HuH-7 (cell line): Measurements from ENCODE around the gene CCNK.

ENCODE experiments used
- DNase-seq: peaks from one replicate; pipeline ENCODE4 v3.0.0; 2011; ENCODE audit warnings: low spot score

Gene CCNK

DNA sequence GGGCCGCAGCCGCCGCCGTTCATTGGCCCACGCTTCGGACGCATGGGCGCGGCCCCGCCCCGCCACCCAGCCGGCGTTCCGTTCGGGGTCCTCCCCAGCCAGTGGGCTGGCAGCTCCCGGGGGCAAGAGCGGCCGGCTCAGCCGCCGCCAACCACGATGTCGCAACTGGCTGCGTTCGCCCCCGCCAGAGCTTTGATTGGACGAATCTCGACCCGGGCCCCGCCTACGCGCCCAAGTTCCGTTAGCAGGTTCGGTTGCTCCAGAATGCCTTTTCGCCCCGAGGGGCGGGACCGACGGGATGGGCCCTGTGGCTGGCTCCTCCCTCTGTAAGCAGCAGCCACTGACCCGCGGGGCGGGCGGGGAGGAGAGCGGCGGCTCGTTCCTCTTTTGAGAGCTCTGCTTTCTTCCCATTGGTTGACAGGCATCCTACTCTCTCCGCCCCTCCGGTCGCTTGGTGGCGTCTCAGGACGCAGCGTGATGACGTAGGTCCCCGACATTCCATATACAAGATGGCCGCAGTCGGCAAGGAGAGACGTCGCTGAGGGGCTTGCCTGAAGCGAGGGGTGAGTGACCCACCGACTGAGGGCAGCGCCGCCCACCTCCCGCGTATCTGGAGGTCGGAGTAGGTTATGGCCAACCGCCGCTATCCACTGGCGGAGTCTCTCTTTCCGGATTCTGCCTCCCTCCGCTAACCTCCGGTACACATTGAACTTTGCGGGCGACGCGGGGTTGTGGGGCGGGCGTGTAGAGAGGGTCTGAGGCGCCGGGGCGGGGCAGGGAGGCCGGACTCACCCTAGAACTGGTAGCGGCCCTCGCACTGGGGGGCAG lies at the start of gene CCNK:
Gene CCNK, plus strand, starts transcription at position 493 of the 828 bp plus-strand sequence. CDS start 11,269 bp downstream, outside the sequence.
- peak; percentile 93 for DNase-seq

GRCh38 chr14:99431986-99432385 lies 49.2 kb upstream of the CCNK start:
- no peak for DNase-seq

GRCh38 chr14:99432485-99432884 lies 48.7 kb upstream of the CCNK start:
- no peak for DNase-seq

- DNase-seq, result no peak
These were observed 45.9 kb upstream of the CCNK start for GRCh38 chr14:99435327-99435726.

- DNase-seq, result no peak
These were observed 44.7 kb upstream of the CCNK start for GRCh38 chr14:99436247-99437180.

- DNase-seq, result no peak
These were observed 43.5 kb upstream of the CCNK start for GRCh38 chr14:99437706-99438105.

DNA sequence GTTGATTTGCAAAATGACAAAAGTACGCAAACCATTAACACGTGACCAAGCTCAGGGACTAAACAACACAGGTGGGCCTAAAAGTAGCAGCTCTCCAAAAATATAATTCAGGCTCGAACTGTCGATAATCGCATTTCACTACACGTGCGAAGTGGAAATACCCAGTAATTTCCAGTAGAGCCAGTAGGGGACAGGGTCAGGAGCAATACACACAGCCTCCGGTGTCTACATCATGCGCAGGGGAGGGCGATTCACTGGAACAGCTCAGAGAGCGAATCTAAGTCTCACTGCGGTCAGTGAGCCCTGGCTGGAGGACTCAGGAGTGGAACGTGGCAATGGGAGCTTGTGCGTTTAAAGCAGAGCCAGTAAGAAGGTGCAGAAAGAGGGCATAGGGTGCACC lies 40.9 kb upstream of the CCNK start:
- DNase-seq, result no peak

DNA sequence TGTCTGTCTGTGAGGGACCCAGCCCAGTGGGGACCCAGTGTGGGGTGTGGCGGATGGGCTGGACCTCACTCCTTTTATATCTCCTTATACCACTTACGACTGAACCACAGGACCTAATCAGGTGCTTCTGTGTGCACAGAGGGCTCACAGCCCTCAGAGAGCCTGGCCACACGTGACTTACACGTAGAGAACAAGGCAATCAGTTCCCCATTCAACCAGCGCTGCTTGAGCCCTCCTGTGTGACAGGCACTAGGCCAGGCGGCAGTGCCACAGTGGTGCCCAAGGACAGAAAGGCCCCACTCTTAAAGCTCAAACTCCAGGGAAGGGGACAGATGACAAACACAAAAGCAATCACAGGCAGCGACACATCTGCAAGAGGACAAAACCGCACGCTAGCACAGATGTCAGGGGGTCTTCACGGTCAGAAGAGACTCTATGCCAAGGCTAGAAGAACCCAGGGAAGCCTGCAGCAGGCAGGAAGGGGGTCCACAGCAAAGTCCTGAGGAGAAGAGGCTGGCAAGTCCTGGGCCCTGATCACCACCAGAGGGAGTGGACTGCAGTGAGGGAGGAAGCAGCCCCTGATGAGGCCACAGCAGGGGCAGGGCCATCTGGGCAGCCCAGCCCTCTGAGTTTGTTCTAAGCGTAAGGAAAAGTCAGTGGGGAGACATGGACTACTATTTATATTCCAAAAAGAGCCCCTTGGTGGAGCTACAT lies 39.9 kb upstream of the CCNK start:
- DNase-seq, result no peak

GRCh38 chr14:99441918-99442317 lies 39.3 kb upstream of the CCNK start:
- no peak for DNase-seq

- DNase-seq, result no peak
These were observed 35.3 kb upstream of the CCNK start for GRCh38 chr14:99445931-99446330.

DNA sequence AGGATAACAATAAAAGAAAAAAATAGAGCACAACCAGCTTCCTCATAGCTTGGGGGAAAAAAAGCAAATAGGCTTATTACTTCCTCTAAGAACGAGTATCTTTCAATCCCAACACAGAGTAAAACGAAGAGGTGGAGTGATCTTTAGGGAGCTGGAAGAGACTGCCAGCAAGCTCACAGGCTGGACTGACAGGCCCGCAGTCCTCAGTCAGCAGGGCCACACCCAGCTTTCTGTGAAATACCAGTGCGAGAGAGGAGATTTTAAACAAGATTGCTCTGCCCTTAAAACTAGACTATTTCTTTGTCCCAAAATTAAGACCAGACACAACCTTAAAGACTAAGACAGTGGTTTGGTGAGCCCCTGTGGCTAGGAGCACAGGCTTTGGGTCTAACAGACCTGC lies 33.5 kb upstream of the CCNK start:
- no peak for DNase-seq

DNA sequence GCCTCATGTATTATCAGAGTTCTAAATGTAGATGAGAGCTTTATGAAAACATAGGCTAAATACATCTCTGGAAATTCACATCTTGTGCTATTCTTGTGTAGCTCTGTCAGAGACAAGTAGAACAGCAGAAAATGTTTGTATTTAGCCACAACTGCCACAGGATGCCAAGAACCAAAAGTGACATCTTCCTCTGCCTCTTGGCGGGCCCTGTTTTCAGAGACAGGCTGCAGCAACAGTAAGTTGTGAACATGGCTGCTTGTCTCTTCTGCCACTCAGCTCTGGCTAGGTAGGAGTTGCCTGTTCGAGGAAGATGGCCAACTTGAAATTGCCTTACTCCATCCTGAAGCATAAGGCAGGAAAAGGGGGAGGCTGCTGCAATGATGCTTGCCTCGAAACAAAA lies 30.9 kb upstream of the CCNK start:
- DNase-seq, result no peak

DNA sequence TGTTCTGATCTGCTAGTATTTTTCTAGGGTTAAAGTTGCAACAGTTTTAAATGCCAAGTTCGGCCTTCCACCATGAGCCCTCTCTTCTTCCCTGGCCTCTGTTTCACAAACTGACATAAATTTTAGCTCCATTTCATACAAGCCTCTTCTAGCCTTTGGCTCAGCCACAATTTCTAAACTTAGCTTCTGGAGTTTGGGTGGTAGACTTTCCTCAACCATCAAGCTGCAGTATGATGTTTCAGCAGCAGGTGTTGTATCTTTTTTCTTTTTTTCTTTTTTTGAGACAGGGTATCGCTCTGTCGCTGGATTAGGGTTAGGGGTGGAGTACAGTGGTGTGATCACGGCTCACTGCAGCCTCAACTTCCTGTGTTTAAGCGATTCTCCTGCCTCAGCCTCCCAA lies 30.0 kb upstream of the CCNK start:
- no peak for DNase-seq

DNA sequence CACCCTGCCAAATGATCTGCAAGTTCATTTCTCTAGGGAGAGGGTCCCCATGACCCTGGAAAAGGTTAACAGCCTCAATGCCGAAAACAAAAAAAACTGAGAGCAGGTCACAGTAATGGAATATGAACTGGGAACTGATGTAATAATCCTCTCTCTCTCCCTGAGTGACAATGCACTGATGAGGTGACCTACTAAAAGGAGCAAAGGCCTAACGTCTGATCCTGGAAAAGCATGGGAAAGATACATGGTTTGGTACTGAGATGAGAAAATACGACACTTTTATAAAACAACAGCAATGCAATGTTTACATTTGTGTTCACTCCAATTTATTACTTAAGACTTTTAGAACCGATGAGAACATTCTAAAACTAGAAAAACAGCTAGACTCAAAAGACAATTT lies 28.2 kb upstream of the CCNK start:
- no peak for DNase-seq

DNA sequence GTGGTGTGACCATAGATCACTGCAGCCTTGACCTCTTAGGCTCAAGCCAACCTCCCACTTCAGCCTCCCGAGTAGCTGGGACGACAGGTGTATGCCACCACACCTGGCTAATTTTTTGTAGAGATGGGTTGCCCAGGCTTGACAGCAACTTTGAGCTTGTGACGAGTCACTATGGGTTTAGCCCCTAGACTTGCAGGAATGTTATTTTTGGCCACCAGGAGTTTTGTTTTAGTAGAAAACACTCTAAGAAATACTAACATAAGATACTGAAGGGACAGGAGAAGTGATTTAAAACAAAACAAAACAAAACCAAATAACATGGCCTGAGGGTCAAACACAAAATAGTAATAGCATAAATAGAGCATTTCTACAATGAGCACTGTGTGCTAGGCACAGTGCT lies 27.0 kb upstream of the CCNK start:
- DNase-seq, result no peak

GRCh38 chr14:99459481-99460100 lies 21.6 kb upstream of the CCNK start:
- no peak for DNase-seq

GRCh38 chr14:99460793-99461192 lies 20.4 kb upstream of the CCNK start:
- DNase-seq, result no peak

DNA sequence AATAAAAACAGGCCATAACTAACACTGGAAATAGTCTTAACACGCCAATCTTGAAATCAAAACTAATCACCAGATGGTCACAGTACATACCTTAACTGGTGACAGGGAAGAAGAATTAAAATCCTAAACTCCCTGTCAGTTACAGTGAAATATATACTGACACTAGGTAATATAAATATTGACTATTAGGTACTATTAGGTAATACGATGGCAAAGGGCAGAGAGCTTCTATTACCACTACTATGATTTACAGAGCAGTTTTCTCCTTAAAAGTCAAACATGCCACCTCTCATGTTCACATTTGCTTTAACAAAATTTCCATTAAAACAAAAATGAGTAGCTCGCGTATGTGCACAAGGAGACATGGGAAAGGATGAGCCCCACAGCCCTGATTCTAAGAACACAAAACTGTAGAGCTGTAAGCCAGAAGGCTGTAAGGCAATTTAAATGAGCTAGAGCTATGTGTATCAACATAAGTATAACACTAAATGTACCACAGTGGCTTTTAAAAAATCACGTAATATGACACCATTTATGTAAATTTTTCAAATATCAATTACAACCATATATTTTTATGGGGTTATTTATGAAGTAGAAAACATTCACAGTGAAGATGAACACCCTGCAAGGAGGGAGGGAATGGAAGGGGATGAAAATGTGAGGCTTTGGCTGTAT lies 19.7 kb upstream of the CCNK start:
- DNase-seq, result no peak

DNA sequence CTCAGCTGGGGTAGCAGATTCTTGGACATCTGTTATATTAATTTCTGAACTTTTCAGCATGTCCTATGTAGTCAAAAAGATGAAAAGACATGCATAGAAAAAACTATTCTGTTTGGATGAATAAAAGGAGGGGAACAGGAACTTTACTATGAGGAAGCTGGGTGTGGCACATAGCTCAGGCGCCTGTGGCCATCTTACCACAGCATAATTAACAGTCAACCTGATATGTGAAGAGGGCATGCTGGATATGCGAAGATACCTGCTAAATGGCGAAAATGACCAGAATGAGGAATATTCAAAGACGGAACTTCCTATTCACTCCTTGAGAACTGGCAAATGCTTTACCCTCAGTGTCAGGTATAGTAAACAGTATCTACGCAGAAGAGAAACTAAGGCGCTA lies 19.0 kb upstream of the CCNK start:
- DNase-seq, result no peak

DNA sequence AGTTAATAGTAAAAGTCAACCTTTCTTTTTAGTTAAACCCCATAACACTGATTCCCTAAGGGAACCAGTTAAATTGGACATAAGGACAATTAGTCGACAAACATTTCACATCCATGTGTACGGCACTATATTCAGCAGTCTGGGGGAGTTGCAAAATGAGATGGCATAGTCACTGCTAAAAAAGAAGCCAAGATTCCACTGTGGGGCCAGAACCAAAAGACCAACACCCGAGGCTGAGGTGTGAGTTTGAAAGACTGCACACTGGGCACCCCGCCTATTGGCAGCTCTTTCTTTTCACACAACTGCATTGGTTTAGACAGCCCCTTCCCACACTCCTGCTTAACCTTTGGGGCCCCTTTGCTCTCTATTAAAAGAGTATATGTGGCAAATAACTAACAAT lies 17.2 kb upstream of the CCNK start:
- no peak for DNase-seq

- no peak for DNase-seq
These were observed 15.9 kb upstream of the CCNK start for GRCh38 chr14:99465288-99465687.
